ENCODE measurements around the gene LIPT2.

The LIPT2 gene

DNA sequence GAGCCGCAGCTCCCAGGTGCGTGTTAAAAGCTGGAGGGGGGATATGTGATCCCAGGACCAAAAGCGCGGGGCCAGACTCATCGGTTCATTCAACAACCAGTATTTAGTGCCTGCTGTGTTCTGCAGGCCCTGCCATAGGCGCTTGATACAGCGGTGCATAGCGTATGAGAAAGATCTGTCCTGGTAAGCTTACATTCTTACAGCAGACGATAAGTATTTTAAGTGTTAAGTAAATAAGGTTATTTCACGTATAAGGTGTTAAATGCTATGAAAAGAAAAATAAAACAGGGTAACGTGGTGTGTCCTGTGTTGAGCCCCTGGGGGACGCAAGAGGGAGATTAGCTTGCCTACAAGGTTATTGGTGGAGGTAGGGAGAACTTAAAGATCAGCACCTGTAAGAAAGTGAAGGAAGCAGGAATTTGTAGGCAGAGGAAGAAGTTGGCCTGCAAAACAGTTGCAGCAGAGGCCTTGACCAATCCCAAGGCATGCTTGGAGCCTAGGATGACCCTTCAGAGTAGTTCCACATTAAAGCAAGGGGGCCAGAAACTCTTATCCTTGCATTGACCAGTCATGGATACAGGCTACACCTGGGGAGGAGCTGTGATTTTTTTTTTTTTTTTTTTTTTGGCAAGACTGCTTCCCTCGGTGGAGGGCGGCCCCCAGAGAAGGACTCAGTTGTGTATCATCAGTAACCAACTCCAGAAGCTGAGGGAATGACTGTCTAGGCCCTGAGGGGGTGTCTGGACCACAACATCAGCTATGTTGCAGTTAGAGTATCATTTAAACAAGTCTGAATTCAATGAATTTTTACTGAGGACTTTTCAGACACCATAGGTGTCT is 487 bp upstream of the LIPT2 start:
- no peak for DNase-seq

DNA sequence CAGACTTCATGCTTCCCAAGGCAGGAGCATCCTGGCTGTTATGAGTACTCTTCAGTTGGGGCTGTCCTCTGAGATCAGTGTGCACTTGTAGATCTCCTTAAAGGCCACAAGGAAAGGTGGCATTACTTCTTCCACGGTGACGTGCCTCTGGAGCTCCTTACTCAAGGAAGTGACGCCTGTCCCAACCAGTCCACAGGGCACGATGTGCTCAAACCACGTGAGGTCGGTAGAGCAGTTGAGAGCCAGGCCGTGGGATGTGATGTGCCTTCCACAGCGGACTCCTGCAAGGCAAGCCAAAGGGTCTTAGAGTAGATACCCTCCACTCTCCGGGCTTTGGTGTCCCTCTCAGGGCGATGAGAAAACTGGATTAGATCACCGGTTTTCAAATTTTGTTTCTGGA is 1.4 kb downstream of the LIPT2 start:
- DNase-seq = no peak

DNA sequence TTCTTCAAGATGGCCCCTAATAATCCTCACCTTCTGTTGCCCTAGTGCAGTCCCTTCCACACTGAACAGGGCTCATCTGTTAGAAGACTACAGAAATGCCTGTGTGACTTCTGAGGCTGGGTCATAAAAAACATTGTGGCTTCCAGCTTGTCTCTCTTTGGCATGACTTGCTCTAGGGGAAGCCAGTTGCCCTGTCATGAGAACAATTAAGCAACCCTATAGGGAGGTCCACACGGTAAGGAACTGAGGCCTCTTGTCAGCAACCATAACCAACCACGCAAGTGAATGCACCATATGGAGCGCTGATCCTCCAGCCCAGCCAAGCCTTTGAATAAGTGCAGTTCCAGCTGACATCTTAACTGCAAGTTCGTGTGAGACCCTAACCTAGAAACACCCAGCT is 2.6 kb downstream of the LIPT2 start:
- no peak for DNase-seq

DNA sequence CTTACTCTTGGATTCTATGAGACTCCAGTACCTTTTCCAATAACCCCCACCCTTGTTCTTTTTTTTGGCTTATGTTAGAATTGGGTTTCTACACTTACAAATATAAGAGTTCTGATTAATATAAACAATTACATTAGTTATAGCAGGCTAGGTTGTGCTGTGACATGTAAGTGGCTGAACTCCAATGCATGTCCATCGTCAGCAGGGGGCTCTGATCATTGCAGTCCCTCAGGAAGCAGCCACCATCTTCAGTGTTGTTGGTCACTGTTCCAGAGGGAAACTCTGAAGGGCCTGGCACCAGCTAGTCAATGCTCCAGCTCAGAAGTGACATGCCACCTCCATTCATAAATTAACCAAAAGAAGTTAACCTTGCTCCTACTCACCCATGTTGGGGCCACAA is 5.6 kb downstream of the LIPT2 start:
- DNase-seq = no peak

DNA sequence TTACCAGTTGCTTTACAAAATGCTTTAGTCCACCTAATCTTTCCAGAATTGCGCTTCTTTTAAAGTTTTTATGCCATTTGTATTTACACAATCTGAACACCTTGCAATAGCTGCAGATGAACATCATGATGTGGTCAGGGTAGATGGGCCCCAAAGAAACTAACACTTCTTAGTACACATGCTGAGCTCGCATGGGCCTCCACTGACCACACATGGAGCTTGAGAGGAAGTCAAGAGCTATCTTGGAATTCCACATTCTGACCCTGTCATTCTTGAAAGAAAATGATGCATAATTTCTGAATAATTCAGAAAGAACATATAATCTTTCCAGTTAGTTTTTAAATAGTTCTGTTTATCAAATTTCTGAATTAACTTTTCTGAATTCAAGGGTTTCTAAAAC is 7.7 kb downstream of the LIPT2 start:
- DNase-seq = no peak

DNA sequence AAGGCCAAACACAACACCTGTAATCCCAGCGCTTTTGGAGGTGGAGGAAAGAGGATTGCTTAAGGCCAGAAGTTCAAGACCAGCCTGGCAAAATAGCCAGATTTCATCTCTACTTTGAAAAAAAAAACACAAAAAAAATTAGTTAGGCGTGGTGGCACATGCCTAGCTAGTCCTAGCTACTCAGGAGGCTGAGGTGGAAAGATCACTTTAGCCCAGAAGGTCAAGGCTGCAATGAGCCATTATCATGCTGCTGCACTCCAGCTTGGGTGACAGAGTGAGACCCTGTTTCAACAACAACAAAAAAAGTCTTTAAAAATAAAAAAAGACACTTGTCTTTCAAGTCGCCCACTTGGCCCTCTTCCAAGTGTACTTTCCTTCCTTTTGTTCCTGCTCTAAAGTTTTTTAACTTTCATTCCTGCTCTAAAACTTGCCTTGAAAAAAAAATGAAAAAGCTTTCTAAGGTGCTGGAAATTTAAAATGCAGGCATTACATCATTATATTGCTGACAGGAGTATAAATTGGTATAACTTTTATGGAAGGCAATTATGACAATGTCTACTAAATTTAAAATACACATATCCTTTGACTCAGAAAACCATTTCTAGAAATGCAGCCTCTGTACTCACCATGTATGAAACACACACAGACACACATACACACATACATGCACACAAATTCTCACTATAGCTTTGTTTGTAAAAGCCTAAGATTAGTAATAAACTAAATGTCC is 12.7 kb downstream of the LIPT2 start:
- no peak for DNase-seq

DNA sequence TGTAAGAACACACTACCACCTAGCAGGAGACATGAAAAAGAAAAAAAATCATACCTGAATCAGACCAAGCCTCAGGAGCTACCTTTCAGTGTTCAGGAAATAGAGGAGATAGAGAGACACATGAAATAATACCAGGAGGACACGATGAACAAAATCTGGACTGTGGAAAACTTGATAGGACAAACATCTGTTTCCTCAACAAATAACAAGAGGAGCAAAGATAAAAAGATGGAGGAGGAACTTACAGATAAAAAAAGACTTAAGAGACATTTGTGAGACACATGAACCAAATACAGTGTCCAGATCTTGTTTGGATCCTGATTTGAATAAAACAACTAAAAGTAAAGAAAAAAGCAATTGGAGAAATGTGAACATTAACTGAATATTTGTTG is 13.8 kb downstream of the LIPT2 start:
- DNase-seq = no peak

DNA sequence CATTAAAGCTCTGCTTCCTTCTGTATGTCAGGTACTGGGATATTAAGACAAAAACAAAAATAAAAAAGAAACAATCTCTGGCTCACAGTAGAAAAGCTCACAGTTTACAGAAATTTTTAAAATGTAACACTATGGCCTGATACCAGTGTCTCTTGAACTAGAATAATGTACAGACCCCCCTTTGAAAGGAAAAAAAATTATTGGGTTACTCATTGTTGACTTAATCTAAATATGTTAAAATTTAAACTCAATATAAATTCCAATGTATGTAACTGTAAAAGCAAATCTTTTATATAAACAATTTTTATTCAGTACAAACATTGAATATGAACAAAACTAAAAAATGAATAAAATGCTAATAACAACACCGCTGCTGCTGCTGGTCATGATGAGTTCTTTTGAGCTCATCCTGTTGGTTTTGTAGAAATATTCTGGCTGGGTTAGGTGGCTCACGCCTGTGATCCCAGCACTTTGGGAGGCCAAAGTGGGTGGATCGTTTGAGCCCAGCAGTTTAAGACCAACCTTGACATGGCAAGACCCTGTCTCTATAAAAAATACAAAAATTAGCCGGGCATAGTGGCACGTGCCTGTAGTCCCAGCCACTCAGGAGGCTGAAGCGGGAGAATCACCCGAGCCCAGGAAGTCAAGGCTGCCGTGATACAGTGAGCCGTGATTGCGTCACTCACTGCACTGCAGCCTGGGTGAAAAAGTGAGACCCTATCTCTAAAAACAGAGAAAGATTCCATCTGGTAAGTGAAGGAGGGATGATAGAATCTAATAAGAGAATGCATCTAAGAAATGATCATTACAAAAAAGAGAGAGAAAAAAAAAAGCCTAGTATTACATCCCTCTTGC is 14.4 kb downstream of the LIPT2 start:
- DNase-seq = no peak

DNA sequence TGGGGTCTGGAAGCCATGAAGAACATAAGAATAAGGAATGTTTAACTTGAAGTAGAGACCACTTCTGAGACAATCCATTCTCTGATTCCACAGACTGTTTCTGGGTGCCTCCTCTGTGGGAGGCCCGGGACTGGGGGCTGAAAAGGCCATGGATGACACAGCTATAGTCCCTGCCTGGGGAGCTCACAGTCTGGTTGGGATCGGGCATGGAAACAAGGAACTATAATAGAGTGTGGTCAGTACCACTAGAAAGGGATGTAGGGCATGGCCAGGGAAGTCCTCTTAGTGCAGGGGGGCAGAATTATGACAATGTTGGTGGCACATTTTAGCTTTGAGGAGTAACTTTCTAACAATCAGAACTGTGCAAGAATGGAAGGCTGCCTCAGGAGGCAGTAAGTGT is 17.0 kb downstream of the LIPT2 start:
- DNase-seq = no peak

DNA sequence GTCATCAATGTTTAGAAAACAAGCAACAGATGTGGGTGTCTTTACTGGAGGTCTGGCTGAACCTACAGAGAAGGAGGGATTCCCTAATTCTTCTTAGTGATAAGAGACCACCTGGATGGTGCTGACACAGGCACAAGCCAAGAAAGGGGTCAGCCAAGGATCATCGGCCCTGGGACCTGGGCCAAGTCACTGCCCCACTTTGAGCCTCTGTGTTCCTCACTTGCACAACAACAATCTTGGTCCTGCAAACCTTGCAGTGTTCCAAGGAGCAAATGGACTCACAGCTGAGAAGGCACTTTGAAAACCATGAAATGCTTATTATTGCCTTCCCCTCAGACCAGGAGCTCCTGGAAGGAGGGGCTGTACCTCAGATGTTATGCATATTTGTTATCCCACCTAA is 19.2 kb downstream of the LIPT2 start:
- no peak for DNase-seq

DNA sequence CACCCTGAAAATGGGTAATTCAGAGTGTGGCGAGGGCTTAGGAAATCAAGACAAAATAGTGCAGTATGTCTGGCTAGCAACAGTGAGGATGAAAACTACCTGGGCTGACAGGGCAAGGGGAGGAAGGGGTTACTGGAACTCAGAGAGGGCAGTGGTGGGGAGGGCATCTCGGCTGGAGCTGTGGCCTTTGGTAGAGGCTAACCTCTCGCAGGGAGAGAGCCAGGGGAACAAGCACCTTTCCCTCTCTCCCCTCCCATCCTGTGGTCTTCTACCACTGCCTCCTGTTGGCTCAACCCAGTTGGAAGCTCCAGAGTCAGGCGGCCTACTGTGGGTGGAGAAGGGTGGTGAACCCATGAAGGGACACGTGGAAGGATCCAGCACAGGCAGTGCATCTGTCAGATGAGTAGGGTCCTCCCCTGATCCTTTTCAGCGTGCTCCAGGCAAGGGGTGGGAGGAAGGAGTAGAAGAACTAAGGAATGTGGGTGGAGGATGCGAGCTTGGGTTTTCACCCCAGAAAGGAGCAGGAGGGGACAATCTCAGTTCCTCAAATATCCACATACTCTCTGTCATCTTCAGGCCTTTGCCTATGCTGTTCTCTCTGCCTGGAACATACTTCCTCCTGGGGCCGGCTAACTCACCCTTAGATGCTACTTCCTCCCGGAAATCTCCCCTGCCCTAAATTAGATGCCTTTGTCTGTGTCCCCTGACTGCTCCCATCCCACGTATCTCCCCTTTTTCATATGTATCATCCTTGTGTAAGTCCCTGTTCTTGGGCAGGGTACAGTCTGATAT is 19.9 kb downstream of the LIPT2 start:
- no peak for DNase-seq

DNA sequence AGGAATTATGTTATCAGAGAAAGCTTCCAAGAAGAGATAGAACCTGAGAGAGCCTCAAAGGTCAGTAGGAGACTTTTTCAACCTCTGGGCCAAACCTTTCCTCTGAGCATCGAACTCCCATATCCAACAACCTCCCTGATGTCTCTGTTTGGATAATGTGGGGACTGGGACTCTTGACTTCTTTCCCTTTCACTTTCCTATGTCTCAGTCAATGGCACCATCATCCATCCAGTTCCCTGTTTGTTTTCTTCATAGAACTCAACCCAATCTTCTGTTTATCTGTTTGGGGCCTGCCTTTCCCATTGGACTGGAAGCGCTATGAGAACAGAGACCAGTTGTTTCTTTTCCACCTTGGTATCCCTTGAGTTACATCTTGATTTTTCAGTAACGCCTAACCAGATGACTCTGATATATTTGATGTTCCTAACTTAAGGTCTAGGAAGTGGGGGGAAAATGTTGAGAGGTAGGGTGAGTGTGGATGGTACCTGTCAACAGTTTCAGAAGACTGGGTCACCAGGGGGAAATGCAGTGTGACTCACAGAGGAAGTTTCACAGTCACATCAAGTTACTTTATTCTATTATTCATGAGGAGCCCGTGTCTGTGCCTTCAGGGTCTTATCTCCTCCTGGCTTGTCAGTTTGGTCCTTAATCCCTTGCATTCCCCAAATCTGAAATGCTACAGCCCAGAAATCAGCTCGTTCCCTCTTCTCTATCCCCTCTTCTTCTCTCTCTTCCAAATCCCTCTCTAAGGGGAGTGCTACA is 21.7 kb downstream of the LIPT2 start:
- no peak for DNase-seq

DNA sequence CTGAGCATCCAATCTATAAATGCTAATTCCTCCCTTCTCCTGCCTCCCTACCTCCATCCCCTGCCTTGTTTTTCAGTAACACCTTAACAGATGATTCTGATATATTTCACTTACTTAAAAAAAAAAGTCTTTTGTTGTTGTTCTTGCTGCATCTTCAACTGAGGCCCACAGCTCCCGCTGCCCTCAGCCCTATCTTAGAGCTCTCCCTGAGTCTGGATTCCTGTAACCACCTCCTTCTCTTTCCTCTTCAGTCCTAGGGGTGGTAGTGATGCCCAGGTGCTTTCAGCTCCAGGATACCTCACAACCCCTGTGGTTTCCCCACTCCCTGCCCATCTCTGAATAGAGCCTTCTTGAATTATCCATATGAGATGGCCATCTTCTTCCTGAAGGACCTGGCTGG is 22.5 kb downstream of the LIPT2 start:
- peak; percentile 12 for DNase-seq

DNA sequence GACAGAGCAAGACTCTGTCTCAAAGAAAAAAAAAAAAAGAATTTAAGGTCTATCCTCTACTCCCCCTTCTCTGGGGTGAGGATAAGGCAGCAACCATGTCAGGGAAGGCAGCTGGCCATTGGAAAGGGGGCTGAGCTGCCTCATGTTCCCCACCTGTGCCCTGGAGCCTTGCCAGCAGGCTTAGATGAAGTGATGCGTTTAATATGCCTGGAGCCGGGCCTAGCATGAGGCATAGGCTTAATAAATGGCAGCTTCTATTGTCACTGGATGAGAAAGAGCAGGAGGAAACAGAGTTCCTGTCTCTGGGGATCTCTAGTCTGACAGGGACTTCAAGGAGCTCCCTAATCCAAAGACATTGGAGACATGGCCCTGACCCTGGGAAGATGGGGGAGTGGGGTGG is 23.0 kb downstream of the LIPT2 start:
- DNase-seq = peak; percentile 23

DNA sequence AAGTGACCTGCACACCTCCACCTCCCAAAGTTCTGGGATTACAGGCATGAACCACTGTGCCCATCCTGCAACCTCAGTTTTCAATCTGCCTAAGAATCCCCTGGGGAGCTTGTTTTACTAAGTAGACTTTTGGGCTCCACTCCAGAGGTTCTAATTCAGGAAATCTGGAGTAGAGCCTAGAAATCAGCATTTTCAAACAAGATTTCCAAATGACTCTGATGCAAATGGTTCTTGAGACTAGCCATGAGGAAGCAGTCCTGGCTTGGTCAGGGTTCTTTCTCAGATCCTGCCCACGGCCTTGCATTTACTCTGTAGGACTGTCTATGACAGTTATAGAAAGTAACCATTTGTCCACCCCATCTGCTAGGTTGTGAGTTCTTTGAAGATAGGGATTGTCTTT is 24.6 kb downstream of the LIPT2 start:
- DNase-seq = no peak

DNA sequence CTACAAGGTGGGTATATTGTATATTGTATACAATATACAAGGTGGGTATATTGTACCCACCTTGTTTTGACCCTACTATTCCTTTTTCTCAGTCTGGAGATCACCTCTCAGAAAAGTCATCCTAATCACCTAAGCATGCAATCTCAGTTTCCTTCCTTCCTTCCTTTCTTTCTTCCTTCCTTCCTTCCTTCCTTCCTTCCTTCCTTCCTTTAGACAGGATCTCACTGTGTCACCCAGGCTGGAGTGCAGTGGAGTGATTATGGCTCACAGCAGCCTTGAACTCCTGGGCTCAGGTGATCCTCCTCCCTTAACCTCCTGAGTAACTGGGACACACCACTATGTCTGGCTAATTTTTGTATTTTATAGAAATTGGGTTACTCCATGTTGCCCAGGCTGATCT is 25.0 kb downstream of the LIPT2 start:
- no peak for DNase-seq

DNA sequence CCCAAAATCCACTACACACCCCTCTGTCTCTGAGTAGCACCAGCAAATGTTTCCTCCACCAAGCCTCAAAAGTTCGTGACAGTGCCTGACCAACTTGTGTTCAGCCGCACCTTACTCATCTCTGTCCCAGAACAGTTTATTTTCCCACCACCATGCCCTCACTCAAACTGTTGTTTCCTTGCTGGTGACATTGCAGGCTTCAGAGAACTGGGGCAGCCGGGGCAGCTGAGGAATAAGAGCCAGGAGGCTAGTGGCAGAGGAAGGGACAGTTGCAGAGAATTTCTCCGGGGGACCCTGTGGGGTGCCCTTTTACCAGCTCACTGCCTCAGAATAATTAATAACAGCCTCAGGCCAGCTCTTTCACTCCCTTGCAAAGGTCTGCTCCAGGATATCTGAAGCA is 25.5 kb downstream of the LIPT2 start:
- DNase-seq = peak; percentile 38

DNA sequence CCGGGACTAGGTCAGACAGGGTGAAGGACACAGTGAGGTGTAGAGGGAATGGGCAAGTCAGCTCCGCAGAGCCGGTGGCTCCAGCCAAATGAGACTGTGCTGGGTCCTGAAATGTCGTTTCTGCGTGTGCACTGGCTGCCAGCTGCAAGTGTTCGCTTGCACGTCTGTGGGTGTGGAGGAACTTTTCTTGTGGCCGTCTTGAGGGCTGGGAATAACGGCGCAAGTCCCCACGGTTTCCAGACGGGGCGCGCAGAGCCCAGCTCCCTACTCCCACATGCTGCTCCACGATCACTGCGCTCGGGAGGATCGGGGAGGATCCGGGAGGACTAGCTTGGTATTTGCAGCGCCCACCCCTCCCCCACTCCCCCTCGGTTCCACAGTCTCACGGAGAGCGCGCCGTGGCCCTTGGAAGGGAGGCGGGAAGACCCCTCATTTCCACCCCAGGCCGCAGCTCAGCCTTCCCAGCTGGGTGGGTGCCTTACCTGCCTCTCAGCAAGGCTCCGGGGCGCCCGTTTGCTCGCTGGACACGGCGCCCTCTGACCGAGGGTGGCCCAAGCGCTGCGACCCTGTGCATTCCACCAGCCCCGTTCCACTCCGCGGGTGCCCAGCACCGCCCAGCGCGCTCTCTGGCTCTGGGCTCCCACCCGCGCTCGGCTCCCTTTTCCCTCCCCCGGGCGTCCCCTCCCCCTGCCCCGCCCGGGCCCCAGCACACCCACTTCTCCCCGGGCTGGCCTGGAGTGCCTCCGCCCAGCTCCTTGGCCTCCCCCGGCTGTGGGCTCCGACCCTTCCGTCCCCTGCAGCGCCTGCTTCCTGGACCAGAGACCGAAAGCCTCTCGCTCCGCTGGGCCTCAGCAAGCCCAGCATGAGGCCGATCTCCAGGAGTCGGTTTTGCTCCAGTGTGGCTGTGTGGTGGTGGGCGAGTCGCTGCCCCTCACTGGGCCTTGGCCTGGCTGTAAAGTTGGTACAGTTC is 26.3 kb downstream of the LIPT2 start, which contains the start of gene KCNE3:
Gene KCNE3, minus strand, starts transcription at position 634 of the 970 bp plus-strand sequence. CDS start 9,986 bp downstream, outside the sequence.
- peak; percentile 69 for DNase-seq

DNA sequence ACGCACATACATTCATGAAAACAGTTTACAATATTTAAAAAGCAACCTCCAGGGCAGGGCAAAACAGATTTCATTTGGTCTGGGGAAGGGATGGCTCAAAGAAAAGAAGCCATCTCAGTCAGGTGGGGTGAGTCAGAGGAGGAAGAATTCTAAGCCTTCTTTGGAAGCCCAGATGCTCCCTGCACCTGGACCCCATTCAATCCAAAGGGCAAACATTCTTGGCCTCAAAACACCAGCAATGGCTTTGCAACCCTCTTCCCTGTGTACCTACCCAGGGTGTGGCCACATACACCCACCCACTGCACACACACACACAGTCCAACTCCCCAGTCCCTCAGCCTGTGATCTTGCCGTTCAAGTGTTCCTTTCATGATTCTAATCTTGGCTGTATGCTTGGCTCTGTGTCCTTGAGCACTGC is 28.2 kb downstream of the LIPT2 start:
- DNase-seq = no peak

DNA sequence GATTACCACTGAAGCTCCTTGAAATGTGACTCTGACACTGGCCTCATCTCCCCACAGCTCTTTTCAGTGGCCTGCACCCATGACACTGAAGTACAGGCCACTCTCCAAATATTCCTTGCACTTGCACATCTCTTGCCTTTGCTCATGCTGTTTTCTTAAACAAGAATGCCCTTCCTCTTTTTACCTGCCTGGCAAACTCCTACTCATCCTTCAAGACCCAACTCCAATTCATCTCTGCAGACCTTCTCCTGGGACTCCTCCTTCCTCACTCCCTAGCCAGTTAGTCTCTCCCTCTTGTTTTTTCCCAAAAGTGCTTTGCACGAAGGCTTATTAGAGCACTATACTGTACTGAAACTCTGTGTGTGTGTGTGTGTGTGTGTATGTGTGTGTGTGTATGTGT is 28.8 kb downstream of the LIPT2 start:
- DNase-seq = no peak

DNA sequence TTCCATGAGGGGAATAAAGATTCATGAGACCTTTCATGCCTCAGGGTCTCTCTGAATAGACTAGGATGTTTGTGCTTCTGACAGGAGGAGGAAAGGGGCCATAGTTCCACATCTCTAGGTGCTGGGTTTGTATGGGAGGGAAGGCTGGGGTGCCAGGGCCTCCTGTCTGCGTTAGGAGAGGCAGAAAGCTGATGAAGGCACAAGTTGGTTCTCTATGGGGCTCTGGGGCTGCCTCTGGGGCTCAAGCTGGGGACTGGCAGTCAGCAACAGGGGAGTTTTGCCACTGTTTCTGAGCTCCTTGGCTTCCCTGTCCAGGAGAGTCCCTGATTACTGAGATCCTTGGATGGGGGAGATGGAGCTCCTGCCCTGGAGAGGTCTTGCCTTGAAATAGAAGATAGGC is 30.3 kb downstream of the LIPT2 start:
- peak; percentile 22 for DNase-seq
